ENCODE measurements around the gene CFAP99. TPM values are rescaled to one million over a fixed set of nuclear protein-coding genes. Genes with fewer than 3 reads are reported as not detected.

Gene CFAP99
- polyA plus RNA-seq, 3 donors: 0.15 to 0.27 TPM; not detected in 1

GRCh38 chr4:2426711-2427275 lies 8.0 kb downstream of the CFAP99 start:
- Mint-ChIP-seq H3K27me3 (ENCODE audit: low read depth in 3 of 3) (peaks cover 0 to 5% (median 2%) of the 10 kb centered on the region in 3 donors), H3K9me3 (peaks cover 2 to 25% (median 5%) of the 10 kb centered on the region in 7 donors), H3K4me1 (no peaks in the 10 kb centered on the region), H3K27ac (no peak overlapping the region), H3K36me3 (no peaks in the 10 kb centered on the region), H3K4me3 (no peak overlapping the region)
- no peak overlapping the region for H3K4me3 ChIP-seq (replicated peaks in 1 of 3; ENCODE audit: low read depth in 2 of 3, low read length in 3 of 3)
- 94% methylated on average over 9 of the region's 13 CpGs for WGBS (ENCODE audit: insufficient coverage)
- no peak overlapping the region for H2AFZ ChIP-seq (ENCODE audit: insufficient read depth, low read depth, low read length, poor library complexity, severe bottlenecking)
- TF ChIP-seq, protein P1, sequence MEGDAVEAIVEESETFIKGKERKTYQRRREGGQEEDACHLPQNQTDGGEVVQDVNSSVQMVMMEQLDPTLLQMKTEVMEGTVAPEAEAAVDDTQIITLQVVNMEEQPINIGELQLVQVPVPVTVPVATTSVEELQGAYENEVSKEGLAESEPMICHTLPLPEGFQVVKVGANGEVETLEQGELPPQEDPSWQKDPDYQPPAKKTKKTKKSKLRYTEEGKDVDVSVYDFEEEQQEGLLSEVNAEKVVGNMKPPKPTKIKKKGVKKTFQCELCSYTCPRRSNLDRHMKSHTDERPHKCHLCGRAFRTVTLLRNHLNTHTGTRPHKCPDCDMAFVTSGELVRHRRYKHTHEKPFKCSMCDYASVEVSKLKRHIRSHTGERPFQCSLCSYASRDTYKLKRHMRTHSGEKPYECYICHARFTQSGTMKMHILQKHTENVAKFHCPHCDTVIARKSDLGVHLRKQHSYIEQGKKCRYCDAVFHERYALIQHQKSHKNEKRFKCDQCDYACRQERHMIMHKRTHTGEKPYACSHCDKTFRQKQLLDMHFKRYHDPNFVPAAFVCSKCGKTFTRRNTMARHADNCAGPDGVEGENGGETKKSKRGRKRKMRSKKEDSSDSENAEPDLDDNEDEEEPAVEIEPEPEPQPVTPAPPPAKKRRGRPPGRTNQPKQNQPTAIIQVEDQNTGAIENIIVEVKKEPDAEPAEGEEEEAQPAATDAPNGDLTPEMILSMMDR (IDR thresholded peaks at IDR 0.05): no peak
- H3K4me1 ChIP-seq (ENCODE audit: control insufficient read depth in 1 of 2, insufficient read depth in 2 of 2, low read length in 2 of 2): no peaks in the 10 kb centered on the region
- no peaks in the 10 kb centered on the region for H4K20me1 ChIP-seq (ENCODE audit: insufficient read depth, low read length)
- H3K27me3 ChIP-seq (ENCODE audit: control insufficient read depth in 2 of 2, insufficient read depth in 2 of 2, low read length in 2 of 2): no peaks in the 10 kb centered on the region
- no peak overlapping the region for H3K4me2 ChIP-seq (replicated peaks; ENCODE audit: extremely low read depth, low read length, poor library complexity, severe bottlenecking)
- H3K9ac ChIP-seq (ENCODE audit: insufficient read depth, low read length, poor library complexity, severe bottlenecking): no peak overlapping the region
- intact Hi-C loops (cut with micrococcal nuclease): no loop called here
- H3K36me3 ChIP-seq (replicated peaks in 1 of 2; ENCODE audit: control insufficient read depth in 1 of 2, insufficient read depth in 2 of 2, low read length in 2 of 2): no peaks in the 10 kb centered on the region
- H3K9me3 ChIP-seq (replicated peaks in 1 of 2; ENCODE audit: control insufficient read depth in 1 of 2, insufficient read depth in 1 of 2, low read length in 2 of 2): peaks cover 0 to 15% of the 10 kb centered on the region in 2 donors
- no peaks in the 10 kb centered on the region for H3K79me2 ChIP-seq (ENCODE audit: insufficient read depth, low read length)
- no peak overlapping the region for H3K27ac ChIP-seq (ENCODE audit: low read depth in 1 of 2, low read length in 2 of 2)
- DNase-seq: no peak

DNA sequence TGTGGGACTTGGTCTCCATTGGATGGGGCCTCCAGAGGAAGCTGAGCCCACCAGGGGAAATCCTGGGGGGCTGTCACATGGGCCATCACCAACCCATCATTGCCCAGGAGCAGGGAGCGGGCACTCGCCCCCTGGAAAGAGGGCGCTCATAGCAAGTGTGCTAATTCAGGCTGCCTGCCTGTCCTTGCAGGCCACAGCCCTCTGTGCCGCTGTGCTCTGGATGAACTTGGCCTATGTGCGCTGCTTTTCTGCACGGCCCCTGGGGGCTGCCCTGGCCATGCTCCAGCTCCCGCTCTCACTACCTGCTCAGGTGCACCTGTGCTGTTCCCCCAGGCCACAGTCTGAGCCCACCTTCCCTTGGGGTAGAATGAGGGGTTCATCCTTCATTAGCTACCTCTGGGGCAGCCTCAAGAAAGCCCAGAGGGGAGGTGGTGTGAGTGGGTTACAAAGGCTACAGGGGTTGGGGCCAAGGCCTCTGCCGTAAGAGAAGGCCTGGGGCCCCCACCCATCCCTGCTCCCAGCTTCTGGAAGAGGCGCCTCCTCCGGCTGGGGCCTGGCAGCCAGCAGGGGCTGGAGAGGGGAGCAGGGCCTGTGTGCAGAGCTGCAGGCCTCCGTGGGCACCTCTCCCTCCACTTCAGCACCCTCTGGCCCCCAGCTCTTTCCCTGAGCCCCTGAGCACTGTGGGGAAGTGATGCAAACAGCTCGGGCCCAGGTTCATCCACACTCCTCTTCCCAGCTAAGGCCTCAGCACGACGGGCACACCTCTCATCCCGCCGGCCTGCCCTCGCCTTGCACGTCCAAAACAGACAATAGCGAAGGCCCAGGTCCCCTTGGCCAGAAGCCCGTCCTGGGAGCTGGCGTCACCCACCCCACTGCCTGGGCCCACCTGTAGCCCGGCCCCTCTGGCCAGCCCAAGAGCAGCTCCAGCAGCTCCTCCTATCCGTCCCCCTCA lies 8.9 kb downstream of the CFAP99 start:
- no peak for DNase-seq
- H3K4me3 ChIP-seq (replicated peaks in 1 of 3; ENCODE audit: low read depth in 2 of 3, low read length in 3 of 3): no peak overlapping the region
- no peaks in the 10 kb centered on the region for H3K4me1 ChIP-seq (ENCODE audit: control insufficient read depth in 1 of 2, insufficient read depth in 2 of 2, low read length in 2 of 2)
- no peak overlapping the region for H3K4me2 ChIP-seq (replicated peaks; ENCODE audit: extremely low read depth, low read length, poor library complexity, severe bottlenecking)
- TF ChIP-seq, protein P1 (IDR thresholded peaks at IDR 0.05): no peak
- H3K27ac Mint-ChIP-seq: no peak overlapping the region
- H3K27ac ChIP-seq (ENCODE audit: low read depth in 1 of 2, low read length in 2 of 2): no peak overlapping the region
- H3K9me3 ChIP-seq (replicated peaks in 1 of 2; ENCODE audit: control insufficient read depth in 1 of 2, insufficient read depth in 1 of 2, low read length in 2 of 2): peaks cover 0 to 19% of the 10 kb centered on the region in 2 donors
- H3K27me3 Mint-ChIP-seq (ENCODE audit: low read depth in 3 of 3): peaks cover 0 to 2% (median 0%) of the 10 kb centered on the region in 3 donors
- no peaks in the 10 kb centered on the region for H3K79me2 ChIP-seq (ENCODE audit: insufficient read depth, low read length)
- H3K36me3 Mint-ChIP-seq: no peaks in the 10 kb centered on the region
- no peaks in the 10 kb centered on the region for H3K27me3 ChIP-seq (ENCODE audit: control insufficient read depth in 2 of 2, insufficient read depth in 2 of 2, low read length in 2 of 2)
- H3K36me3 ChIP-seq (replicated peaks in 1 of 2; ENCODE audit: control insufficient read depth in 1 of 2, insufficient read depth in 2 of 2, low read length in 2 of 2): no peaks in the 10 kb centered on the region
- no peak overlapping the region for H3K4me3 Mint-ChIP-seq
- intact Hi-C loops (cut with micrococcal nuclease): no loop called here
- no peak overlapping the region for H2AFZ ChIP-seq (ENCODE audit: insufficient read depth, low read depth, low read length, poor library complexity, severe bottlenecking)
- no peaks in the 10 kb centered on the region for H3K4me1 Mint-ChIP-seq
- peaks cover 2 to 25% (median 5%) of the 10 kb centered on the region in 7 donors for H3K9me3 Mint-ChIP-seq
- no peak overlapping the region for H3K9ac ChIP-seq (ENCODE audit: insufficient read depth, low read length, poor library complexity, severe bottlenecking)
- 96% methylated on average over 21 of the region's 23 CpGs for WGBS (ENCODE audit: insufficient coverage)
- no peaks in the 10 kb centered on the region for H4K20me1 ChIP-seq (ENCODE audit: insufficient read depth, low read length)
